GM18526 (cell line): ENCODE results near the gene ZCCHC7.

ENCODE experiments used
- POLR2A ChIP-seq: IDR thresholded peaks from 3 replicates; pipeline ENCODE4 v1.6.1; 2011; ENCODE audit not compliant: insufficient read length; ENCODE audit errors: extremely low read depth

ZCCHC7 gene

GRCh38 chr9:37220971-37221370 lies 100.6 kb downstream of the ZCCHC7 start:
- no peak for TF ChIP-seq POLR2A

- no peak for TF ChIP-seq POLR2A
These were observed 101.2 kb downstream of the ZCCHC7 start for GRCh38 chr9:37221489-37222106.

- TF ChIP-seq POLR2A, result no peak
These were observed 109.1 kb downstream of the ZCCHC7 start for GRCh38 chr9:37229455-37229854.

- TF ChIP-seq POLR2A, result no peak
These were observed 109.6 kb downstream of the ZCCHC7 start for GRCh38 chr9:37229882-37230482.

DNA sequence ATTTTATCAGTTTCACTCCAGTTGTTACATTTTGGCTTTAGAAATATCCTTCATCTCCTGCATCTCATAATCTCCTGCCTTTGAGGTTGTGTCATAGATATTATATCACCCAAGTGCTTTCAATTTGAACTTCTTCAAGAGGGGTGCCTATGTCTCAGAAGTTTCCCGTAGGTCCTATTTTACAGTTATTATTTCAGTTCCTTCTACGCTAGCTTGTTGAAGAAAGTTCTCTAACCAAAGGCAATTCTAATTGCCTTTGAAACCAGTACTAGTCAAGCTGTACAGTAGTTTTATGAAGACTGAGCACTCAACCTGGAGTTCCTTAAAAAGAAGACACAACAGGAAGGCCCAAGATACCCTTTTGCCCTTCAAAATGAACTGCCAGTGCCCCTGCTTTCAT lies 116.4 kb downstream of the ZCCHC7 start:
- TF ChIP-seq POLR2A, result no peak

DNA sequence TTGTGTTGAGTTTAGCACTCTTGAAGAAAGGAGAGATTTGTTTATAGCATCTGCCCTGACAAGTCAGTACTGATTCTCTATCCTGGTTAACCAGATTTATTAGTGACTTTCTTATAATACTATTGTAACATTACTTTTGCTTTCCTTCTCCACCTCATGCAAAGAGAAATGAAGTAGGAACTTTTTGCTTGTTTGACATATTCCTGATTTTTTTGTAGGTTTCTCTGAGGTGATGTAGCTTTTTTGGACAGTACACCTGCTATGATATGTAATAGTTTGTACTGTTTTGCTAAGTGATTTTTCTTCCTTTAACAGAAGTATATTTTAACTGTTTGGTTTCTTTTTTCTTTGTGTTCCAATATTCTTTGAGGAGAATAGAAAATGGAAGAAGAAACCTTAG lies 117.7 kb downstream of the ZCCHC7 start:
- no peak for TF ChIP-seq POLR2A

- TF ChIP-seq POLR2A, result no peak
These were observed 119.0 kb downstream of the ZCCHC7 start for GRCh38 chr9:37239224-37239859.

DNA sequence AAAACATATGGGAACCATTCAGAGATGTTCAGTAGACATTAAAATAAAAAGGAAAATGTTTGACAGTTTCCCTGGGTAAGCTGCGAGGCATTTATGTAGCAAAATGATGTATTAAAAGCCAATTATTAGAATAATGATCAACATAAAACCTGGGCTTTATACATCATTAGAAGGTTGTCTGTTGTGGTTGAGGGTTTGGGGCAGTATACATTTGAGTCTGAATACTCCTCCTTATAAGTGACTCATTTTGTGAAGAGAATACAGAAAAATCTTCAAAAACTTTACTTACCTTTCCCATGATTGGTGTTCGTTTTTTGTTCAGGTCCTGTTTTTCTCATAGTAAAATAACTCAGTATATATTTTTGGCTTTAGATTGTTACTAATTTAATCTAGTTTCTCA lies 119.5 kb downstream of the ZCCHC7 start:
- TF ChIP-seq POLR2A, result no peak

DNA sequence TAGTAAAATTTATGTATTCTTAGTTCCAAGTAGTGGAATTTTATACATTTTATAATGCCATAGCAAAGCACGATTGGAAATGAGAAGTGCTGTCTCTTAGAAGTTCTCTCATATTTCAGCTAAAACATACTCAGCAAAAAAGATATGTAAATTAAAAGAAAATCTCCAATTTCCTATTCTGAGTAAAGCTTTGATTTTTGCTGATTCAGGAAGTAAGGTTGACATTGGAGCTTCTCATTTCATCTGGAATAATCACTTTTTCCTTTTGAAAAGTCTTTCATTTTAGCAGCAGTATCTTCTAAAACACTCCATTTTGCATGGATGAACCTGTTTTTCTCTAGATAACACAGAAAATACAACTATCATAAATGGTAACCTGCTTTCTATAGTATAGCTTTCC lies 121.0 kb downstream of the ZCCHC7 start:
- no peak for TF ChIP-seq POLR2A

- no peak for TF ChIP-seq POLR2A
These were observed 121.7 kb downstream of the ZCCHC7 start for GRCh38 chr9:37242089-37242488.

DNA sequence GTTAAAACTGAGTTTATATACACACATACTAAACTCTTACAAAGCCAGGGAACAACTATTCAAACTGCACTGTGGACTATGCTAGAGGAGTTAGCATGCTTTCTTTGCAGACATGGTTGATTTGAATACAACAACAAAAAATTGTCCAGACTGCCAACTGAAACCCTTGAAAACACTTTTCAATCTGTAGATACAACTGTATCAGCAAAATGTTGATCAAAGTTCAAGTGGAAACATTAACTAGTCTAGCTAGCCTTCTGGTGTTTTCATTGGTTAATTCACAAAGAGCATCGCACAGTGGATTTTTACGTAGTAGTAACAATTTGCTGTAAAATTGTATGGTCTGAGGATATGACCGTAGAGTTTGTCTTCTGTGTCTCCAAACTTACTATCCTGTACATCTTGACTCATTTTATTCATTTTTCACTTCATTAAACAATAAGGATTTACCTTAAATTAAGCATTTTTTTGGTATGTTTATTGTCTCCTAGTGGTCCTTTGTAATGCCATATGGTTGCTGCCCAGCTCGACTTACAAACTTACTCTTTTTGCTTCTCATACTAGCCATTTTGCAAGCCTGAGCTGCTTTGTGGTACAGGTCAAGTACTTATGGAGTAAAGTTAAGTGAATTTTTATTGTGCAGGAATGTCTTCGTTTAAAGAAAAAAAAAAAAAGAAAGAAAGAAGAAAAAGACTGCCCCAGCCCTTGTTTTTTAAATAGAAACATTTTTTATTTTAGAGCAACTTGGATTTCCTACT lies 123.4 kb downstream of the ZCCHC7 start:
- no peak for TF ChIP-seq POLR2A

DNA sequence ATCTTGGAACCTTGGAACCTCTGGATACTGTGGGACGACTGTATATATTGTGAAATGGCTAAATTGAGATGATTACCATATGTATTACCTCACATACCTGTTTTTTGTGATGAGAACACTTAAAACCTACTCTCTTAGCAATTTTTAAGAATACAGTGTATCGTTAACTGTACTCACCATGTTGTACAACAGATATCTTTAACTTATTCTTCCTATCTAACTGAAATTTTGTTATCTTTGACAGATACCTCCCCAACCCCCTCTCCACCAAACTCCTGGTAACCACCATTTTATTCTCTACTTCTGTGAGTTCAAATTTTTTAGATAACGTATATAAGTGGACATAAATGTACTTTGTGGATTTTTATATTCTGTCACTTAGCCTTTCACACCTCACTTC lies 126.5 kb downstream of the ZCCHC7 start:
- no peak for TF ChIP-seq POLR2A

- TF ChIP-seq POLR2A, result no peak
These were observed 128.3 kb downstream of the ZCCHC7 start for GRCh38 chr9:37248651-37249163.

DNA sequence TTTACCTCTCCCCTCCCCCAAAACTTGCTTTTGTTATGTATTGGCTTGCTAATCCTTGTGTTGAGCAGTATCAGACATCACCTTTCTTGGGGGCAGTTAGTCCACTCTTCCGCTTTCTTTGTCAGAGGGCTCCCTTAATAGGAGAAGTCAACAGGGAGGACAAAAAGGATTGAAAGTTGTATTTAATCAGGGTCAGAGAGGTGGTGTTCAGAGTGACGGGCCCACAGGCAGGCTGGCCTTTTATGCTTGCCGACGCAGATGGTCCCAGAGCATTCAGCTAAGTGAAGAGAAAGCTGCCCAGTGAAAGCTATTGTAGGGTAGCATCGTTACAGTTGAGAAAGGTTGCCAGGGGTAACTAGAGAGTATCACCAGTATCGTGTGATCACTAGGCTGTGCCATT lies 131.1 kb downstream of the ZCCHC7 start:
- no peak for TF ChIP-seq POLR2A

GRCh38 chr9:37253377-37253937 lies 133.1 kb downstream of the ZCCHC7 start:
- no peak for TF ChIP-seq POLR2A

- no peak for TF ChIP-seq POLR2A
These were observed 134.8 kb downstream of the ZCCHC7 start for GRCh38 chr9:37255187-37255586.
